ENCODE data around the gene MSI2. TPM values are rescaled to one million over a fixed set of nuclear protein-coding genes. Genes with fewer than 3 reads are reported as not detected.

Gene MSI2
- total RNA-seq, 1 donor = 46.6 TPM

DNA sequence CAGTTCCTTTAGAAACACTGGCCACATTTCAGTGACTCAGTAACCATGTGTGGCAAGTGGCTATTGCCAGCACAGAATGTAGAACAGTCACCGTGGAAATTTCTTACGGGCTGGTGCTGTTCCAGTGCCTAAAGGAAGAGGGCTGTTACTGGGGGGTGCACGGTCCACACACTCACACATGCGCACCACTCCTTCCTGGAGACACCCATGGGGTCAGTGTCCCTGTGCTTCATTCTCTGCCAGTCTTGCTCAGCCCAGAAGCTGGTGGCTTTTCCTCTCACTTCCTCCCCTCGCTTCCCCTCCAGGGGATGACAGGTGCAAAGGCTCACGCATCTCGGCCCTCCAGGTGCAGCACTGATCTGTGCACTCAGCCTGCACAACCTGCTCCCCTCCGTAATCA, 373.1 kb downstream of the MSI2 start:
- Histone ChIP-seq H3K4me1 (ENCODE audit: insufficient read depth, low read length) (peaks cover 23% of the 10 kb centered on the region), H3K27me3 (ENCODE audit: insufficient read depth, low read length) (no peaks in the 10 kb centered on the region), H3K9me3 (ENCODE audit: low read depth, low read length) (no peaks in the 10 kb centered on the region), H3K4me3 (ENCODE audit: low read length) (no peak overlapping the region)

DNA sequence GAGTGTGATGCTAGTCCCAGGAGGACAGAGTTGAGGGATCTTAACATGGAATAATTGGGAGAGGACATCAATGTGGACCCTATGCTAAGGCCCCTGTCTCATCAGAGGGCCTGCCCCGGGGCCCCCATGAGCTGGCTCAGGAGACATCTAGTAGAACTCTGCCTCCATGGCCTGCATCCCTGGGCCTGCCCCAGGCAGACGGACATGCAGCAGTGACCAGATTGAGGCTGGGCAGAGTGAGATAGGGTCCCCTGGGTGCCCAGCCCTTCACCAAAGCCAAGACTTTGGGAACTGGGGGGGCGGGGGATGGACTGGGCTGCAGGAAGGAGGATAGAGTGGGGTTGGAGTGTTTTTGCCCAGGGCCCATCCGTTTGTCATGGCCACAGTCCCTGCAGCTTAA, 373.6 kb downstream of the MSI2 start:
- Histone ChIP-seq H3K27me3 (ENCODE audit: insufficient read depth, low read length) (no peaks in the 10 kb centered on the region), H3K4me1 (ENCODE audit: insufficient read depth, low read length) (peaks cover 22% of the 10 kb centered on the region), H3K4me3 (ENCODE audit: low read length) (no peak overlapping the region), H3K9me3 (ENCODE audit: low read depth, low read length) (no peaks in the 10 kb centered on the region)

DNA sequence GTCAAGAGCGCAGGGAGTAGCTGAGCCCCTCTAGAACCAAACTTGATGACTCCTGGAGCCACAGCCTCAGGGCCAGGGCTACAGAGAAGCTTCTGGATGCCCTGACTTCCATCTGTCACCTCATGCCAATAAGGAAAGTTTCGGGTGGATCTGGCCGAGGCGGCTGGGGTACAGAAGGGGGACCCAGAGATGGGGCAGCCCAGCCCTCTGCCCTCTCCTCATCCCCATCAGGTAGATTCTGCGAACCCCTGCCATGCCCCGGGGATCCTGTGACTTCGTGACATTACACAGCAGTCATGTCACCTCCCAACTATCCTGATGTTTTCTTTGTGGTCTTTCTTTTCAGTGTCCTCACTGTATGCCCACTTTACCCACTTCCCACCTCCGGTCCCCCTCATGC, 374.4 kb downstream of the MSI2 start:
- Histone ChIP-seq H3K4me1 (ENCODE audit: insufficient read depth, low read length) (peaks cover 22% of the 10 kb centered on the region), H3K4me3 (ENCODE audit: low read length) (no peak overlapping the region), H3K9me3 (ENCODE audit: low read depth, low read length) (no peaks in the 10 kb centered on the region), H3K27me3 (ENCODE audit: insufficient read depth, low read length) (no peaks in the 10 kb centered on the region)

DNA sequence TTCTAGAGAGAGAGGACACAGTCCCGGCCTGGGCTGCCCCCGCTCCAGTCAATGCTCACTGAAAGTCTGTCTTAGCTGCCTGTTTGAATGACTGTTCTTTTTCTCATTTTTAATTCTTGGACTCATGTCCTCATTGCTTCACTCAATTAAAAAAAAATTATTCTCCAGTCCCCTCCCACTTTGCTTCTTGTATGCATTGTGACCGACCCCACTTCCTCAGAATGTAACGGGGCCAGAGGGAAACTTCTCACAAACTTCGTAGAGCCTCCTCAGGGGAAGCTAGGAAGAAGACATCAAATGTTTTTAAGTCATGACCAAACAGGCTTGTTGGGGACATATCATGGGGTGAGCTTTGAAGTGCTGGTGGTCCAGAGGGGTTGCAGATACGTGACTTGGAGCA, 375.5 kb downstream of the MSI2 start:
- H3K27me3 ChIP-seq (ENCODE audit: insufficient read depth, low read length) = no peaks in the 10 kb centered on the region
- peaks cover 22% of the 10 kb centered on the region for H3K4me1 ChIP-seq (ENCODE audit: insufficient read depth, low read length)
- H3K4me3 ChIP-seq (ENCODE audit: low read length) = no peak overlapping the region
- H3K9me3 ChIP-seq (ENCODE audit: low read depth, low read length) = no peaks in the 10 kb centered on the region

DNA sequence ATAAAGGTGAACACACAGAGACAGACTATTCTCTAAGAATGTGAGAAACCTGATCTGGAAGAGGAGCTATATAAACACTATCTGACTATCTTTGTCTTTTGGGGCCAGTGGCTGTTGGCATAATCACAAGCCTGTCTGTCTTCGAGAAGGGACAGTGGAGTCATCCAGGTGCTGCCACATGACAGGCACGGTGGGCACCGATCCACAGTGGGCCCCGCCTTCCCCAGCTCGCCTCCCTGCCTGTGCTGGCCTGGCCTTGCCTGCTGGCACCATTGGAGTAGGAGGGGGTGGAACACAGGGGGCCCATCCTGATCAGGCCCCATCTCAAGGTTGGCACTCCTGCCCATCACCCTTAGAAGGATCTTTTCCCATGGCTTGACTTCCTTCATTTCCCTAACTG, 376.0 kb downstream of the MSI2 start:
- Histone ChIP-seq H3K9me3 (ENCODE audit: low read depth, low read length) (no peaks in the 10 kb centered on the region), H3K27me3 (ENCODE audit: insufficient read depth, low read length) (no peaks in the 10 kb centered on the region), H3K4me1 (ENCODE audit: insufficient read depth, low read length) (peaks cover 22% of the 10 kb centered on the region), H3K4me3 (ENCODE audit: low read length) (no peak overlapping the region)

DNA sequence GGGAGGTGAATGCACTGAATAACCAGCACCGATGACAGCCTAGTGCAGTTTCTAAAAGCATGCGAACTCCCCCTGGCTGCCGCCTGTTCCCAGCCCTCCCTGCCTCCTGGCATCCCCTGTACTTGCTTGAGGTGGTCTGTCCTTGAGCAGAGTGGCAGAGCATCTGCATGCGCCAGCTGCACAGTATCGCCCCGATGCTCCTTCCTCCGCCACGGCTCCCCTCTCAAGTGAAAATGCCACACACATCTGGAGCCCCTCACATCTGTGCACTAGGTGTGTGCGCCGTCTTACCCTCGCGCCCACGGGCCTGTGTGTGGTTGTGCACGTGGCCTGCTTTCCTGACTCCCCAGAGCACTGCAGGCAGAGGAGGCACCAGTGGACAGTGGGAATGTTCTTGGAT, 376.9 kb downstream of the MSI2 start:
- peaks cover 19% of the 10 kb centered on the region for H3K4me1 ChIP-seq (ENCODE audit: insufficient read depth, low read length)
- no peaks in the 10 kb centered on the region for H3K27me3 ChIP-seq (ENCODE audit: insufficient read depth, low read length)
- no peaks in the 10 kb centered on the region for H3K9me3 ChIP-seq (ENCODE audit: low read depth, low read length)
- no peak overlapping the region for H3K4me3 ChIP-seq (ENCODE audit: low read length)

DNA sequence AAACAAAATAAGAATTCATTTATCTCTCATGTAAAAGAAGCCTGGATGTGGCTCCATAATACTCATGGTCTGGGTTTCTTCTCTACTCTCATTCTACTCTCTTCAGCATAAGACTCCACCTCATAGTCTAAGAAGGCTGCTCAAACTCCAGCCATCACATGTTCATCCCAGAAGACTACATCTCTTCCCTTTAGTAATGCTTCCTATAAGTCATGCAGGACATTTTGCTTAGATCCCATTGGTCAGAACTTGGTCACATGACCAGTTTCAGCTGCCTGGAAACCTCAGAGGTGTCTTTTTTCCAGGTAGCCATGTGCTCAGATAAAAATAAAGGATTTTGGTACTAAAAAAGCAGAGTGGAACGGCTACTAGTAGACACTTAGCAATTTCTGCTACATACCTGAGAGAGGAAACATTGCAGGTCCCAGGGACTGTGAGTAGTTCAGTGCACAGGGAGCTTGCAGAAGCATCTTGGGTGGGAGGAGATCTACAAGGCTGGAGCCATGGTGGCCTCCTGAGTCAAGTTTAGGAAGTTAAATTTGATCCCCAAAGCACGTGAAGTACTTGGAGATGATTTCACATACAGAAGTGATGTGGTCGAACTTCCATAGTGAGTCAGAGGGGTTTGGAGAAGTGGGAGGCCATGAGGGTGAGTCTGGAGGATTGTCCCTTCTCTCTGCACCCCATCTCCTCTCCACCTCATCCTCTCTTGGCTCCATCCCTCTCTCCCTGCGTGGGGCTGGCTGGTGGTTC, 378.6 kb downstream of the MSI2 start:
- H3K9me3 ChIP-seq (ENCODE audit: low read depth, low read length) = no peaks in the 10 kb centered on the region
- no peak overlapping the region for H3K4me3 ChIP-seq (ENCODE audit: low read length)
- peaks cover 3% of the 10 kb centered on the region for H3K4me1 ChIP-seq (ENCODE audit: insufficient read depth, low read length)
- H3K27me3 ChIP-seq (ENCODE audit: insufficient read depth, low read length) = no peaks in the 10 kb centered on the region

DNA sequence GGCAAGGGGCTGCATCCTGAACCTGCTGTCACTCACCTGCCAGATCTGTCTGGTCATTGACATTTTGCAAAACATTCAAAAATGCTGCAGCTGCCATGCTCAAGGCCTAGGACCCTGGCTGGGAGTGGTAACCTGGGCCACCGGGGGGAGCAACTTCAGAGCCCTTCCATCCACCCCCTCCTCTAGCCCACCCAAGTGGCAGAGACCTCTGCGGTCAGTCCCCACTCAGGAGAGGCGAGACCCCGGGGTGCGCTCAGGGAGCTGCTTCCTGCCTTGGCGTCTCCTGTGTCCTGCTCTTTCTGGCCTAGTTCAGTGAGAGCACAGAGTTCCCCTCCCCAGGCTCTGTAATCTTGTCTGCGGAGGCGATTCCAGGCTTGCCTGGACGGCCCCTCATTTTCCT, 380.0 kb downstream of the MSI2 start:
- Histone ChIP-seq H3K27me3 (ENCODE audit: insufficient read depth, low read length) (no peaks in the 10 kb centered on the region), H3K4me3 (ENCODE audit: low read length) (no peak overlapping the region), H3K4me1 (ENCODE audit: insufficient read depth, low read length) (no peaks in the 10 kb centered on the region), H3K9me3 (ENCODE audit: low read depth, low read length) (no peaks in the 10 kb centered on the region)

DNA sequence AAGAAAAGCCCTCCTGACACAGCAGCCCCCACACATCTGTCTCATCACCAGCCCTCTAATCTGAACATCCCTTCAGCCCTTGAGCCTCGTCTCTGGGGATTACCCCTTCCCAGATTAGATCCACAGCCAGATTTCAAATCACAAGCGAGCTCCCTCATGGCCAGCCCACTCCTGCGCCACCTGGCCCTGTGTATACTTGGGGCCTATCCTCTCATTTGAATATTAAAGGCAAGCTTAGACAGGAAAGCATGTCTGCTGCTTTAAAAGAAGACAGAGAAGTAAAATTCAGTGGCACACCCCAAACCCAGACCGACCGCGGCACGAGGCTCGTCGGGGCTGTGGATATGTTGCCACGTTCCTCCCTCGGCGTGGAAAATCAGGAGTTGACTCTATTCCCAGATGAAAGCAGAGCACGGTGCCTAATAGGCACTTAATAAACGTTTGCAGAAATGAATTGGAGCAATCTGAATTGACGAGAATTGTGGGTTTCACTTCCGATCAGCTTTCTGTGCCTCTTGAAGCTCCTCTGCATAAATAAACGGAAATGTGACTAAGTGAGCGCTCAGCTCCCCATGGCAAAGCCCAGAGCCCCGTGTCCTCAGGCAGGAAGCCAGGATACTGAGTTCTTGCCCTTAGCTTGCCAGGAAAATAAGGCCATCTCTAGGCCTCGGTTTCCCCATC, 380.8 kb downstream of the MSI2 start:
- Histone ChIP-seq H3K27me3 (ENCODE audit: insufficient read depth, low read length) (no peaks in the 10 kb centered on the region), H3K9me3 (ENCODE audit: low read depth, low read length) (no peaks in the 10 kb centered on the region), H3K4me3 (ENCODE audit: low read length) (no peak overlapping the region), H3K4me1 (ENCODE audit: insufficient read depth, low read length) (no peaks in the 10 kb centered on the region)

DNA sequence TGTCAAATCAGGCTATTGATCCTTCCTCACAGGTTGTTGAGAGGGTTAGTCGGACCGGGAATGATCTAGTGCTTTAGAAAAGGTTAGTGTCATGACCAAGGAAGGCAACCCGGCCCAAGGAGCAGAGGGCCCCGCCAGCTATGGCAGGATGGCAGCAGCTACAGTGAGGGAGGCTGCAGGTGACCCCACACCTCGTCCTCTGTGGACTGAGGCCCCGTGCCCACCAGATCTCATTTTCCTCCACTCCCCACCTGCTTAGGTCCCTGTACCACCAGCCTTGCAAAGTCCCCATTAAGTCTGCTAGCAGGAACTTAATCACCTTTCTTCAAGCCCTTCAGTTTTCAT, 381.3 kb downstream of the MSI2 start:
- no peaks in the 10 kb centered on the region for H3K9me3 ChIP-seq (ENCODE audit: low read depth, low read length)
- no peak overlapping the region for H3K4me3 ChIP-seq (ENCODE audit: low read length)
- no peaks in the 10 kb centered on the region for H3K4me1 ChIP-seq (ENCODE audit: insufficient read depth, low read length)
- H3K27me3 ChIP-seq (ENCODE audit: insufficient read depth, low read length) = no peaks in the 10 kb centered on the region

DNA sequence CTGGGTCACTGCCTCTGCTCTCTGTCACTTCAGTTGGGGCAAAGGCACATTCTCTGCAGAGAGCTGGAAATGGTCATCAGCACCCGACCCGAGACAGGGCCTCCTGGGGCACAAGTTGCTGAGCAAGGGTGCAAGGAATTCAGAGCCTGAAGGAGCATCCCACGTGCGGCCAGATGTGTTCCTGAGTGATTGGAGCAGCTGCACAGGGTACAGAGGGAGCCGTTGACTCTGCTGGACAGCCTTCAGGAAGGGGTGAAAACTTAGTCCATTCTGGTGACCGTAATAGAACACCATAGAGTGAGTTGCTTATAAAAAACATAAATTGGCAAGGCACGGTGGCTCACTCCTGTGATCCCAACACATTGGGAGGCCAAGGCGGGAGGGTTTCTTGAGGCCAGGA, 382.0 kb downstream of the MSI2 start:
- Histone ChIP-seq H3K9me3 (ENCODE audit: low read depth, low read length) (no peaks in the 10 kb centered on the region), H3K27me3 (ENCODE audit: insufficient read depth, low read length) (no peaks in the 10 kb centered on the region), H3K4me3 (ENCODE audit: low read length) (no peak overlapping the region), H3K4me1 (ENCODE audit: insufficient read depth, low read length) (no peaks in the 10 kb centered on the region)

DNA sequence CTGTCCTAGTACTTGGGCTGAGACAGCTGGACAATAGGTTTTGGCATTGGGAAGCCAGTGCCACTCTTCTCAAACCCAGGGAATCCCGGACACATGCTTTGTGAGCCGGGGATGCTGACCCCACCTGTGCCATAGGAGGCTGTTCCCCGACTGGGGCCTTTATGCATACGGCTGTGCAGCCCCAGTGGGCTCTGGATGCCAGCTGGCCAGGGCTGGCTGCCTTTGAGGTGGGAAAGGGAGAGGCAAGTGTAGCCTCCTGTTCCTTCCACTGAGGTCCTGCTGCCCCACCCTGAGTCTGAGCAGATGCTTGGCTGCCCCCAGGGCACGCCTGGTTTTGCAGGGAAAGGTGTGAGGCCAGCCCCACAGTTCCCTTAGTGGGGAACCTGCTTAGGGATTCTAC, 383.1 kb downstream of the MSI2 start:
- Histone ChIP-seq H3K9me3 (ENCODE audit: low read depth, low read length) (no peaks in the 10 kb centered on the region), H3K4me3 (ENCODE audit: low read length) (no peak overlapping the region), H3K4me1 (ENCODE audit: insufficient read depth, low read length) (no peaks in the 10 kb centered on the region), H3K27me3 (ENCODE audit: insufficient read depth, low read length) (no peaks in the 10 kb centered on the region)

DNA sequence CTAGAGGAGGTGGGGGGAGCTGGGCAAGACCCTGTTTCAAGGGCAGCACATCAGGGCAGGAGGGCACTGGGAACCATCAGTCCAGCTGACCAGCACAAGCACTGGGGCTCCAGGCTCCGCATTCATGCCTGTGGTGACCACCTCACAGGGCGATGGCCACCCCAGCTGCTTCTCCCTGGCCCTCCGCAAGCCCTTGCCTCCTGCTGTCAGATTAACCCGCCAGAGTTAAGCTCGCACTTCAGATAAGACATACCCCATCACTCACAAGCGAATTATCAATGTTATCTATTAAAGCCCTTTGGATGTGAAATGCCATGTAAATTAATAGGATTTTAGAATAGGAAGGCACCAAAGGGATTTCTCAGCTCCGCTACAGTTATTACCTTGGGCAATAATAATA, 383.8 kb downstream of the MSI2 start:
- Histone ChIP-seq H3K27me3 (ENCODE audit: insufficient read depth, low read length) (no peaks in the 10 kb centered on the region), H3K4me3 (ENCODE audit: low read length) (no peak overlapping the region), H3K4me1 (ENCODE audit: insufficient read depth, low read length) (no peaks in the 10 kb centered on the region), H3K9me3 (ENCODE audit: low read depth, low read length) (no peaks in the 10 kb centered on the region)

DNA sequence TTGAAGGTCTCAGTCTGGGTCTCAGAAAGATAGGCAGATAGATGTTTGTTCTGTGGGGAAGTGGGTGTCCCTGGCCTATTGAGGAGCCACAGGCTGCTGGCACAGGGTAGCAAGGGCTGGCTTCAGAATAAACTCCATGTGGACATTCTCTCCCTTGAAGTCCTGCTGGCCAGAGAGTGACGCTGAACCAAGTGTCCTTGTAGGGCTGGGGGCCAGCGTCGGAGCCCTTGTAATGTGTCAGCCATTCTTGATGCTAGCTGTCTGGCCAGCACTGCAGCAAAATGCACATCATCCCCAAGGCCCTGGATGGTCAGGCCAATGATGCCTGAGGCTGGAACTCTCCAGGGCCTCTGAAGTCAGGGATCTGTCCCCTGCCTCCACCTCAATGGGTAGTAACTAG, 385.4 kb downstream of the MSI2 start:
- Histone ChIP-seq H3K4me3 (ENCODE audit: low read length) (no peak overlapping the region), H3K27me3 (ENCODE audit: insufficient read depth, low read length) (no peaks in the 10 kb centered on the region), H3K9me3 (ENCODE audit: low read depth, low read length) (no peaks in the 10 kb centered on the region), H3K4me1 (ENCODE audit: insufficient read depth, low read length) (no peaks in the 10 kb centered on the region)

DNA sequence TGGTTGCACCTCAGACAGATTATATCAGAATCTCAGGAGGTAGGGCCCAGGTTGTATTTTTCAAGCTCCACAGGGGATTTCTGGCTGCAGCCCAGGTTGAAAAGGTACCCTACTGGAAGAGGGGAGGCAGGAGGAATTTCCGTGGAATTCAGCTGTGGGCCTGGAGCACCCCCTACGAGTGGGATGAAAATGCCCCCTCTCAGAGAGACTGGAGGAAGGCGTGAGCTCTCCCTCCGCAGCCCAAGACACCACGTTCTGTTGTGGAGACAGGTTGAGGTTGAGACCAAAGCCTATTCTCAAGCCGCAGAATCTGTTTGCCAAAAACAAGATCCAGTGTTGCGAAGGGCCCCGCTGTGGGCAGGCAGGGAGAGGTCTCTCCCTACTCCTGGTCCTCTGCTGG, 386.7 kb downstream of the MSI2 start:
- H3K4me1 ChIP-seq (ENCODE audit: insufficient read depth, low read length) = no peaks in the 10 kb centered on the region
- H3K9me3 ChIP-seq (ENCODE audit: low read depth, low read length) = no peaks in the 10 kb centered on the region
- no peak overlapping the region for H3K4me3 ChIP-seq (ENCODE audit: low read length)
- H3K27me3 ChIP-seq (ENCODE audit: insufficient read depth, low read length) = no peaks in the 10 kb centered on the region

DNA sequence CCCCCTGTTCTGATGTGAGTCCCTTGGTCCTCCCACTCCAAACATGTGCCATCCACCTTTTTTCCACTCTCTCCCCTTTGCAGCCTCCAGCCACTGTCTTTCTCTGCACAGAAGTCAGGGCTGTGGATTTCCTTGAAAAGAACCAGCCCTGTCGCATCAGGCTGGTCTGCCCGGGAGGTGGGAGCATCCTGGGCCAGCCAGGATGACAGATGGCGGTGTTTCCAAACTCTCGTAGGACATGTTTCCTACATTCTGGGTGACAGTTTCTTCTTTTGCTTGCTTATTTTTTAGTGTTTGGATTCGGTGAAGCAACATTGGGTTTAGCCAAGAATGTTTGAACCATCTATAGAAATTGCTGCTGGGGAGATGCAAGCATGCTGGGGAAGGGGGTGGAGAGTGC, 388.0 kb downstream of the MSI2 start:
- Histone ChIP-seq H3K4me1 (ENCODE audit: insufficient read depth, low read length) (no peaks in the 10 kb centered on the region), H3K4me3 (ENCODE audit: low read length) (no peak overlapping the region), H3K27me3 (ENCODE audit: insufficient read depth, low read length) (no peaks in the 10 kb centered on the region)

More for the DNA sequence above, 388.0 kb downstream of the MSI2 start:
- H3K9me3 ChIP-seq (ENCODE audit: low read depth, low read length) = no peaks in the 10 kb centered on the region
